Measurements from ENCODE around the gene COL18A1.
"Not testable (repeated sequence)": the region's sequence is repeated elsewhere in the genome, so short reads cannot be mapped to it uniquely, and the experiment has no call there.

The COL18A1 gene

DNA sequence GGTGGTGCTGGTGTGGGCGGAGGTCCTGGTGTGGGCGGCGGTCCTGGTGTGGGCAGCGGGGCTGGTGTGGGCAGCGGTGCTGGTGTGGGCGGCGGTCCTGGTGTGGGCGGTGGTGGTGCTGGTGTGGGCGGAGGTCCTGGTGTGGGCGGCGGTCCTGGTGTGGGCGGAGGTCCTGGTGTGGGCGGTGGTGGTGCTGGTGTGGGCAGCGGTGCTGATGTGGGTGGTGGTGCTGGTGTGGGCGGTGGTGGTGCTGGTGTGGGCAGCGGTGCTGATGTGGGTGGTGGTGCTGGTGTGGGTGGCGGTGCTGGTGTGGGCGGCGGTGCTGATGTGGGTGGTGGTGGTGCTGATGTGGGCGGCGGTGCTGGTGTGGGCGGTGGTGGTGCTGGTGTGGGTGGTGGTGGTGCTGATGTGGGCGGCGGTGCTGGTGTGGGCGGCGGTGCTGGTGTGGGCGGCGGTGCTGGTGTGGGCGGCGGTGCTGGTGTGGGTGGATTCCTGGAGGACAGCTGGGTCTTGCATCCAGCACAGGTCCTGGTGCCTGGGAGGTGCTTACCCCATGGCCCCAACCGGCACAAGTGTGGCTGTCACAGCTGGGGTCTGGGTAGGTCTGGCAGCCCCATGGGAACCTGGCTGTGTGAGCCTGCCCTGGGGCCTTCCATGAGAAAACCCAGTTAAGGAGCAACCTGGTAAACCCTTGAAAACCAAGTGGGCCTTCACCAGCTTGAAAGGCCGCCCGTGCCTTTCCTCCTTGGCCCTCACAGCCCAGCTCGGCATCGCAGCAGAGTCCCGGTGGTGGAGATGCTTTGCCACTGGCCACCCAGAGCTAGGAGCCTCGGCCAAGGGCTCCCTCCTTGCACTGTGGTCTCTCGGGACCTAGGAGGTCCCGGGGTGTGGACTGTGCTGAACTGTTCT lies 38.0 kb downstream of the COL18A1 start:
- not testable (repeated sequence) for DNase-seq

DNA sequence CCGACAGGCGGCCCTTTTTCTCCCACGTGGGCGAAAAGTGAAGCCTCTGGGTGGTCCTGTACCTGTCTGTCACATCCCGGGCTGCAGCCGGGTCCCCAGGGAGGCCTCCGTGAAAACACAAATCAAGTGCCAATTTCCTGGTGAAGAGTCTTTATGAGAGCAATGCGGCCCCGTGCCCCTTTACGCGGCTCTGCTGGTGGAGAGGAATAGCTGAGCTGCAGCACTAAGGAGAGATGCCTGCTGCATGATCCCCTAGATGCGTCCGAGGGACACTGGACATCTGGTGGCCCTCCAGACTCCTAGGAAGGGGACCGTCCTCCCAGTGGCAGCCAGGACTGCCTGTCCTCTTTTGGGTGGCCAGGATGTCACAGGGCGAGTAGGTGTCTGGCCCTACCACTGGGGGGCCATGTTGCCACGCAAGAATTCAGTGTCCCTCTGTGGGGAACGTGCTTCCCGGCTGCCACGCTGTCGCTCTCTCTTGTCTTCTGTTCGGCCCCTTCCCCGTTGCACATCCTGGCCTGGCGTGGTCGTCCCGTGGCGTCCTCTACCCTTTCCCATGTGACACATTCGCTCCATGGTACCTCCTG lies 38.7 kb downstream of the COL18A1 start:
- no peak for DNase-seq

DNA sequence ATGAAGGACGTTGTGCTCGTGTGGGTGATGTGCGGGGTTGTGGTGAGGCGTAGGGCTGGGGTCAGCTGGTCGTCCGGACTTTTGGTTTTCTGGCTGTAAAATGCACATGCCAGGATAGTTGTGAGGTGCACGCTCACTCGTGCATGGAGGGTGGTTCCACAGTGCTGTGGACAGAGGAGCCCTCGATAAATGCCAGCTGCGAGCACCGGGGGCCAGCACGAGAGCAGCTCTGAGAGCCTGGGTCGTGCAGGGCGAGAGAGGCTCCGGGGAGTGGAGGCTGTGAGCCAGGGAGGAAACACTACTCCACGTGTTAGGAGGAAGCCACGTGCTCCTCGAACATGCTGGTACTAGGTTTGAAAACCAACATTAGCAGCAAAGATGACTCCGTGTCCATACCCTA lies 39.4 kb downstream of the COL18A1 start:
- no peak for DNase-seq

DNA sequence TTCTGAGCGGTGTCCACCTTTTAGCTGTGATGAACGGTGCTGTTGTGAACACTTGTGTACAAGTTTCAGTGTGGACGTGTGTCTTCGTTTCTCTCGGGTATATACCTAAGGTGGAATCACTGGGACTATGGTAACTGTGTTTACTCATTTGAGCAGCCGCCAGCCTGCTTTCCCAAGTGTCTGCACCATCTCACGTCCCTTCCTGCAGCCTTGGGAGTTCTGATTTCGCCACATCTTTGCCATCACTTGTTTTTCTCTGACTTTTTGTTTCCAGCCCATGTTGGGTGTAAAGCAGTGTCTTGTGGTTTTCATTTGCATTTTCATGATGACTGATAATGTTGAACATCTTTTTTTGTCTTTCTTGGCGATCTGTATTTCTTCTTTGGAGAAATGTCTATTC lies 40.4 kb downstream of the COL18A1 start:
- DNase-seq = no peak

DNA sequence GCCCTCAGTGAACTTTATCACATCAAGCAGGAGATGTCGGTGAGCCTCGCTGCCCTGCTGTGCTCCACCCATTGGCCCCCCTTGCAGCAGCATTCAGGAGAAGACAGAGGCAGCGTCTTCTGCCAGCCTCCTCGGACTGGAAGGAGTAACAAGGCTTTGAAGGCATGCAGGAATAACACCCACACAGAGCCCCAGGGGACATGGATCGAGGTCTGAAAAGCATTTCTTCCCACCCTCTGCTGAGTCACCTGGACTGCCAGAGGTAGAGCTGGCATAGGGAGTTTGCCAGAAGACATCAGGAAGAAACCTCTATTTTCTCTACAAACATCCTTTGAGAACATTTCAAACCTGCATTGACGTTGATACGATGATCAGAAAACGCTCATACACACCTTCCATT lies 42.9 kb downstream of the COL18A1 start:
- DNase-seq = no peak

DNA sequence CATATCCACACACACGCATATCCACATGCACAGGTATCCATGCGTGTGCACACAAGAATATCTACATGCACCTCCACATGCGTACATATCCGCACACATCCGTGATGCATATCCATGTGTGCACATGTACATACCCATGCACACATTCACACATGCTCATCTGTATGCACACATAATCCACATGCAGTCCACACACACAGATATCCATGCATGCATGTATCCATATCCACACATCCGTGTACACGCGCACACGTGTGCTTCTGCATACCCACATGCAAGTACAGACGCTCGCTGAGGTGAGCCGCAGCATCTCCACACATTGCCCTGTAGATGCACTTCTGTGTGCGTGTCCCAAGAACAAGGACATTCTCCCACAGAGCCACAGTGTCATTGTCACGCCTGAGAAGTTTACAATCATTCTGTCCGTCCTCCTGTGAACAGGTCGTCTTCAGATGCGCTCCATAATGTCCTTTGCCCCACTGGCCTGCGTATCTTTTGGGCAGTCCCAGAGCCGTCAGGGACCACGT lies 43.4 kb downstream of the COL18A1 start:
- no peak for DNase-seq

DNA sequence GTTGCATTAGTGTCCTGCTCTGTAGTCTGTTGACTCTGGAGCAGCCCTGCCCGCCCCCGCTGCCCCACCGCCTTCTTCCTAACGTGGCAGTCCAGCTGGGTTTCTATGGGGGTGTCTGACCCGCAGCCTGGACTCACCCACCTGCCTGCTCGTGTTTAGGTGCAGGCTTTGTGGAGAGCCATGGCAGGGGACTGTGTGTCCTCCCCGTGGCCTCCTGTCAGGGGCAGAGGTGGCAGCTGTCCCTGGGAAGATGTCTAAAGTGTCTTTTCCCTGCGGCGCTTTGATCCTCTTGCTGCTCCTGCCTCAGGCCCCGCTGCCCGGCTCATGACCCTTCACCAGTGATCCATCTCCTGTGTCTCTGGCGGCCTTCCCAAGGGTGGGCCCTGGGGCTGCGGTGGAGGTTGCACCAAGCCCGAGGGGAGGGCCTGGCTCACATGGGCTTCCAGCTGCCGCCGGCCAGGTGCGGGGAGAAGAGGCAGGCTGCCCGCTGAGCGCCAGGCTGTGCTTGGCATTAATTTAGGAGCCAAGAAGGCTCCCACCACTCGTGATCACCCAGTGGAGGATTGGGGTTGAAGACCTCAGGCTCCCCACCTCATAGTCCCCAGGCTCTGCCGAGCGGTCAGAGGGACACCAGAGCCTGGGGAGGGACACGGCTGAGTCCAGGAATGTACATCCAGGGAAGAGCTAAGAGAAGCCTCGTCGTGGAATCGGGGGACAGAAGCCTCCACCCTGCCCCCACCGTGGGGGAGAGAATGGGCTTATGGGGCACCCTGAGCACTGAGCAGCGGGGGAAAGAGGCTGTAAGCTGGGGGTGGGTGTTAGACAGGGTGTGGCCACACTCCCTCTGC lies 44.1 kb downstream of the COL18A1 start:
- no peak for DNase-seq

DNA sequence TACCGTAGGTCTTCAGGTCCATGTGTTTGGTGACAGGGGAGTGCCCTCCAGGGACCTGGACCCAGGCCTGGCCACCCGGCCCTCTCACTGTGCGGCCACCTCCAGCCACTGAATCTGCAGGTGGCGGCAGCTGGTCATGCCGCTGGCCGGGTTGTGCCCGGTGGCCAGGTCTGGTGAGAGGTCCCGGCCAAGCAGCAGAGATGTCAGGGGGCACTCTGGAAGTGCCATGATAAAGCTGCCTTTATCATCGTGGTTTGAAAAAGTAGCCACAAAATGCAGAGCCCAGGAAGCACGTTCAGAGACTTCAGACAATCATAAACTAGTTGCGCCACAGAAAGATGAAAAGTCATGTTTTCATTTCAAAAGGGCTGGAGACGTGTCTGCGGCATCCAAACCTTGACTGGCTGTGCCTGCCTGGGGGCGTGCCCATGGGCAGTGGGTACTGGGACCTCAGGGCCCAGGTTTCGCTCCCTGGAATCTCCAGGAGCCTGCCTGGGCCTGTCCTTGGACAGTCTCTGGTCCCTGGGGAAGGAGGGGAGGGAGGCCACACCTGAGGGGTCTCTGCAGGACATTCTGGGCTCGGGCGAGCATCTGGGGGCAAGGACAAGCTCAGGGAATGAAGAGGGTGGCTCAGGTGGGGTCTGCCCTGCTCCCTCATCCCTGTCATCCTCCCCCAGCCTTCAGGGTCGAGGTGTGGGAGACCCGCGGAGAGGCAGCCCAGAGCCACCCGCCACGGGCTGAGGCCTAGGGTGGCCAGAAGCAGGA lies 44.9 kb downstream of the COL18A1 start:
- DNase-seq = no peak

DNA sequence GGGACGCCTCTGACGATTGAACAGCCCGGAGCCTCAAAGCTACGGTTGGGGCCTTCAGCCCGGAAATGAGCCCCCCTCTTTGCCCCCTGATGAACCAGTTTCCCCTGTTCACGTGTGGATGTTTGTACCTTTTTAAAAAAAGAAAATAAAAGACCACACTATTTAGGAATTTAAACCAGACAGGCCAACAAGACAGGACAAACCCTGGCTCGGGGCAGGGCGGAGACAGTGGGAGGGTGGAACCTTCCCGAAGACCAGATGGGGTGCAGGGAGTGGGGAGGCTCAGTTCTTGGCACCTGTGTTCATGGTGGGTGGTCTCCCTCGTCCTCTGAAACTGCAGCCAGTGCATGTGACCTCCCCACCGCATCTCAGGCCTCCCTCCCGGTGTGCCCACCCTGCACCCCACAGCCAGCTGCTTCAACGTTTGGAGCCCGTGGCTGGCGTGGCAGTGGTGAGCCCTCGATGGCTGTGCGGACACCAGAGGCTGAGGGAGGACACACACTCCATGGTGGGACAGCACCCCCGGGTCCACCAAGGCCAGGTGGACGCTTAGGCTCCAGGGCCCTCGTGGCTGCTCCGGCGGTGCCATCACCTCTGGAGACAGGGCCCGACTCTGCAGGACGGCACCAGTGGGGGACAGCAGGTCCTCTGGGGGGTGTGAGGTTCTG lies 45.6 kb downstream of the COL18A1 start:
- no peak for DNase-seq

DNA sequence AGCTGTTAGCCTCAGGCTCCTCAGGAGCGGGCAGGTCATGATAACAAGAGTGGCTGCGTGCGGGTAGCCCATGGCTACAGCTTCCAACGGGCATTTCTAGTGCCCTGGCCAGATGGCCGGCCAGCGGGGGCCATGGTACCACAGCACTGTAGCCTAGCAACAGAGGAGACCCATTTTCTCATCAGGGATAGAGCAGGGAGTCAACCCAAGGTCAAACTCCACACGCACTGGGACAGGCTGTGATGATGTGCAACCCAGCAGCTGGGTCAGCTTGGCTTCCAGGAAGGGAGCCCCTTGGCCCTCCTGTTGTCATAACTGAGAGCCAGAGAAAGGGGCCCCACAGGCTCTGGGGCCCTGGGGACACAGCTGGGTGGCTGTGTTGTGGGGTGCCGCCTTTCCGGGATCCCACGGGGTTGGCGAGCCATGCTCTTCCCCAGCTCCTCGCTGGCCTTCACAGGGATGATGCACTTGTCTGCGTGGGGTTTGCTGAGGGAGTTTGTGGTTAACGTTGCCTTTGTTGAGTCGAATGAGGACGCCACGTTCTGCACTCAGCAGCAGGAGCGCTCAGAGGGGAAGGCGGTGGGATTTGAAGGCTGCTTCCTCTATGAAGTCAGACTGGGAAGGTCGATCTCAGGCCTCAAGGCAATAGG lies 46.3 kb downstream of the COL18A1 start:
- DNase-seq = no peak

DNA sequence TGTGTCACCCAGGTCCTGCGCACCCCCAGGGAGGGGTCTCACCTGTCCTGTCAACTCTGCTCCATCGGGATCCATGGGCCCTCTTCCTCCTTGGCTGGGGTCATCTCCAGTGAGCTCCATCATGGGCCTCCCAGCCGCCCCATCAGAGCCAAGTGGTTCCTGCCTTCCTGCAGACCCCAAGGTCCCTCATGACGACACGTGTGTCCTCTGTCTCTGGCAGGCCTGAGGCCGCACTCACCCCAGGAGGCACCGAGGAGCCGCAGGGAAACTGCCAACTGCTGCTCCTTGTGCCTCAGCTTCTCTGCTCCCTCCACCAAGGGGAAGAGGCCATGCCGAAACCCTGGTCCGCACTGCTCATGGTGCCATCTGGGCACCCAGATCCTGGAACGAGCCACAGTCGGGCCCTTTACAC lies 46.8 kb downstream of the COL18A1 start:
- DNase-seq = no peak

DNA sequence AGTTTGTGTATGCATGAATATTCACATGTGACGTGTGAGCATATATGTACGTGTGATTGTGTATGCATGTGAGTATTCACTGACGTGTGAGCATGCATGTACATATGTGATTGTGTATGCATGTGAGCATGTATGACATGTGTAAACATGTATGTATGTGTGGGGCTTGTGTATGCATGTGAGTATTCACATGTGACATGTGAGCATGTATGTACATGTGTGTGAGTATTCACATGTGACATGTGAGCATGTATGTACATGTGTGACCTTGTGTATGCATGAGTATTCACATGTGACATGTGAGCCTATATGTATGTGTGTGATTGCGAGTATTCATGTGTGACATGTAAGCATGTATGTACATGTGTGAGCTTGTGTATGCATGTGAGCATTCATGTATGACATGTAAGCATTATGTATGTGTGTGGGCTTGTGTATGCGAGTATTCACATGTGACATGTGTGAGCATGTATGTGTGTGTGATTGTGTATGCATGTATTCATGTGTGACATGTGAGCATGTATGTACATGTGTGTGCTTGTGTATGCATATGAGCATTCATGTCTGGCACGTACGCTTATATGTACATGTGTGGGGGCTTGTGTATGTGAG lies 47.8 kb downstream of the COL18A1 start:
- no peak for DNase-seq

DNA sequence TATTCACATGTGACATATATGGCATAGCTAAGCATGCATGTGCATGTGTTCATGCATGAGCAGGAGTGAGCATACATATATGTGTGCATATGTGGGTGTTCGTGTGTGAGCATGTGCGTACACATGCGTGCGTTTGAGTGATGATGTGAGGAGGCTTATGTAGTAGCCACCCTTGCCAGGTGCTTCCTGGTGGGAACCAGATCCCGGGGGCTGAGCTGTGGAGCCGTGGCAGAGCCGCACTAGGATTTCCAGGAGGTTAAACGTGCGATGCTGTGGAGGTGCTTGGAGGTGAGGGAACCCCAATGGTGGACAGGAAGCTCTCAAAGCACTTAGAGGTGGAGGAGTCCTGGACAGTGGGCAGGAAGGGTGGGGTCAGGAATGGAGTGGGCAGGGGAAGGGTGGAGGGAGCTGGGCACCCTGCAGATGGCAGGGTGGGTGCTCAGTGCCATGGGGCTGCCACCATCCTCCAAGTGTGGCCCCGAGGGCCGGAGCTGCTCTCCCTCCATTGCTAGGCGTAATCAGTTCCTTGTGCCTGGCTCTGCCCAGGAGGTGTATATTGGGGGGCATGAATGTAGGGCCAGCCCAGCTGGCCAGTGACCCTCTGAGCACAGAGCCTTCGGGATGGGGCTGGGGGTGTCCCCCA lies 48.5 kb downstream of the COL18A1 start:
- no peak for DNase-seq

DNA sequence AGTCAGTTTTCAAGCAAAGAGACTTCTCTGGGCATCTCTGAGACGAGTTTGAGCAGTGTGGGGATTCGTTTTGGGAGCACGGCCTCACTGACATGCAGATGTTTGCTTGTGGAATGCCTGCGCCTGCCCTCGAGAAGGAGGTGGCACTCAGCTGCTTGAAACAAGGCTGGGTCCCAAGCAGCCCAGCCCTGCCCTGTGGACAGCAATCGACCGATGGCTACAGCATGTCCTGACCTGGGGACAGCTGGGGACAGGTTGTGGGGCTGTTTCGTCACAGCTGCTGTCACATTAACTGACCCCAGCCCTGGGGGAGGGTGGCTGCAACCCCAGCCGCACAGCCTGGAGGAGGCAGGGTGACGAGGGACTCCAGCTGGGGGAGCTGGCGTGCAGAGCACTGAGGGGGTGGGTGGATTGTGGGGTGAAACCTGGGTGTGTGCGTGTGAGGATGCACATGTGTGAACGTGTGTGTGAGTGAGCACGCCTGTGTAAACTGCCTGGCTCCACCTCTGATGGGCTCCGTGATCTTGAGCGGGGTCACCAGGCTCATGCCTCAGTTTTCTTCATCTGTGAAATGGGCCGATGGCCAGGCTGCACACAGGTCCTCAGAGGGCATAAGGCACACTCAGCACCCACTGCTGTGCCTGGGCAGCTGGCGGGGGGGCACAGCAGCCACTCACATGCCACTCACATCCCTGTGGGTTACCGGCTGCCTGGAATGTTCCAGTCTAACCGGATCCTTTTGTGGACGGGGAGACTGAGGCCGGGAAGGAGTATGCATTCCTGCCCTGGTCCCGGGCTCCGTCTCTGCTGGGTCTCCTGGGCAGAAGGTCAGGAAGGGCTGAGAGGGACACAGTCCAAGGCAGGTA lies 49.3 kb downstream of the COL18A1 start:
- DNase-seq = no peak

DNA sequence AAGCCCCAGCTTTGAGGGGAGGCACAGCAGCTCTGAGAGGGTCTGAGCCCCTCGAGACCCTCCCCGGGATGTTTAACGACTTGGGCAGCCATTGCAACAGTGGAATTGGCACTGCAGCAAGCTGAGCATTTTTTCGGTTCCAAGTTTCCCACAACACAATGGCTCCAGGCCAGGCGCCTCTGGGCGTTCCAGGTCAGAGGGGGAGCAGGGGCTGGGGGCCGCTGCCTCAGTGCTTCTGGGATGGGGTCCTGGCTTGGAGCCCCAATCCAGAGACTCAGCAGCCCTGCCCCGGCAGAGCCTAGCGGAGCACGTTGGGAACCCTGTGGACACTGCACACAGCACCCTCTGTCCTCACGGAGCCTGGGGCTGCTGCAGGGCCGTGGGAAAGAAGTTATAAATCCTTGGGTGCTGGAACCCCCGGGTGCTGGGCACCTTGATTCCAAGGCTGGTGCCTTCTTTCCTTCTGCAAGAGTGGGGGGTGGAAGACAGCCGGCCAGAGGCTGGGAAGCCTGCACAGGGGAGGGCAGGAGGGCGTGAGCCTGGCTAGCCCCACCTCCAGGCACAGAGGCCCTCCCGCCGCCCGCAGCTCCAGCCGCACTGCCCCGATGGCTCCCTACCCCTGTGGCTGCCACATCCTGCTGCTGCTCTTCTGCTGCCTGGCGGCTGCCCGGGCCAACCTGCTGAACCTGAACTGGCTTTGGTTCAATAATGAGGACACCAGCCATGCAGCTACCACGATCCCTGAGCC lies 50.1 kb downstream of the COL18A1 start:
- DNase-seq = no peak

DNA sequence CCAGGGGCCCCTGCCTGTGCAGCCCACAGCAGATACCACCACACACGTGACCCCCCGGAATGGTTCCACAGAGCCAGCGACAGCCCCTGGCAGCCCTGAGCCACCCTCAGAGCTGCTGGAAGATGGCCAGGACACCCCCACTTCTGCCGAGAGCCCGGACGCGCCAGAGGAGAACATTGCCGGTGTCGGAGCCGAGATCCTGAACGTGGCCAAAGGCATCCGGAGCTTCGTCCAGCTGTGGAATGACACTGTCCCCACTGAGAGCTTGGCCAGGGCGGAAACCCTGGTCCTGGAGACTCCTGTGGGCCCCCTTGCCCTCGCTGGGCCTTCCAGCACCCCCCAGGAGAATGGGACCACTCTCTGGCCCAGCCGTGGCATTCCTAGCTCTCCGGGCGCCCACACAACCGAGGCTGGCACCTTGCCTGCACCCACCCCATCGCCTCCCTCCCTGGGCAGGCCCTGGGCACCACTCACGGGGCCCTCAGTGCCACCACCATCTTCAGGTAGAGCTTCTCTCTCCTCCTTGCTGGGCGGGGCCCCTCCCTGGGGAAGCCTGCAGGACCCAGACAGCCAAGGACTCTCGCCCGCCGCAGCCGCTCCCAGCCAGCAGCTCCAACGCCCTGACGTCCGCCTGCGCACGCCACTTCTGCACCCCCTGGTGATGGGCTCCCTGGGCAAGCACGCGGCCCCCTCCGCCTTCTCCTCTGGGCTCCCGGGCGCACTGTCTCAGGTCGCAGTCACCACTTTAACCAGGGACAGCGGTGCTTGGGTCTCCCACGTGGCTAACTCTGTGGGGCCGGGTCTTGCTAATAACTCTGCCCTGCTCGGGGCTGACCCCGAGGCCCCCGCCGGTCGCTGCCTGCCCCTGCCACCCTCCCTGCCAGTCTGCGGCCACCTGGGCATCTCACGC lies 51.0 kb downstream of the COL18A1 start:
- DNase-seq = no peak

DNA sequence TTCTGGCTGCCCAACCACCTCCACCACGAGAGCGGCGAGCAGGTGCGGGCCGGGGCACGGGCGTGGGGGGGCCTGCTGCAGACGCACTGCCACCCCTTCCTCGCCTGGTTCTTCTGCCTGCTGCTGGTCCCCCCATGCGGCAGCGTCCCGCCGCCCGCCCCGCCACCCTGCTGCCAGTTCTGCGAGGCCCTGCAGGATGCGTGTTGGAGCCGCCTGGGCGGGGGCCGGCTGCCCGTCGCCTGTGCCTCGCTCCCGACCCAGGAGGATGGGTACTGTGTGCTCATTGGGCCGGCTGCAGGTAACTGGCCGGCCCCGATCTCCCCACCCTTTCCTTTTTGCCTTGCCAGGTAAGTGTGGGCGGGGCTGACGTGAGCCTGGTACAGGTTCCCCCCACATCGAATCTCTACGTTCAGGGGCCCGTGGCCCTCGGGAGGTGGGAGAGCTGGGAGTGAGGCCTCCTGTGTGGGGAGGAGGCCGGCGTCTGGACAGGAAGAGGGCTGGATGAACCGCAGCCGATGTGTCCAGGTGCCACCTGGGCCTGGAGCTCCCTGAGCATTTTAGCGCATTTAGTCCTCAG lies 51.7 kb downstream of the COL18A1 start:
- no peak for DNase-seq

All from inflammatory macrophage treated with lipopolysaccharide for 4 hours (primary cell).